NCI-H510A (cell line): ENCODE results near the gene KREMEN2.
"Not testable (repeated sequence)": the region's sequence is repeated elsewhere in the genome, so short reads cannot be mapped to it uniquely, and the experiment has no call there.

Experiments used
- DNase-seq: peaks from one replicate; lab custom pipeline; 2025; lab: John Stamatoyannopoulos, UW

Gene KREMEN2

GRCh38 chr16:2963723-2964474, at the start of gene KREMEN2:
Gene KREMEN2, plus strand, starts transcription at chr16:2964275. Its CDS starts 246 bp downstream, at chr16:2964521.
- peak; percentile 73 for DNase-seq

- no peak for DNase-seq
These were observed 48.7 kb upstream of the KREMEN2 start for GRCh38 chr16:2915196-2915929.

GRCh38 chr16:2919511-2920255, 44.4 kb upstream of the KREMEN2 start:
- DNase-seq, result no peak

GRCh38 chr16:2923481-2923880, 40.6 kb upstream of the KREMEN2 start:
- no peak for DNase-seq

GRCh38 chr16:2924901-2925755, 38.9 kb upstream of the KREMEN2 start:
- no peak for DNase-seq

- no peak for DNase-seq
These were observed 38.0 kb upstream of the KREMEN2 start for GRCh38 chr16:2925951-2926649.

GRCh38 chr16:2926650-2926999, 37.5 kb upstream of the KREMEN2 start:
- no peak for DNase-seq

GRCh38 chr16:2927010-2927646, 36.9 kb upstream of the KREMEN2 start:
- DNase-seq, result peak; percentile 30

- not testable (repeated sequence) for DNase-seq
These were observed 35.9 kb upstream of the KREMEN2 start for GRCh38 chr16:2928151-2928550.

GRCh38 chr16:2928796-2929195, 35.3 kb upstream of the KREMEN2 start:
- no peak for DNase-seq

GRCh38 chr16:2929693-2930092, 34.4 kb upstream of the KREMEN2 start:
- no peak for DNase-seq

GRCh38 chr16:2930236-2930635, 33.8 kb upstream of the KREMEN2 start:
- DNase-seq, result no peak

GRCh38 chr16:2931231-2931914, 32.7 kb upstream of the KREMEN2 start:
- DNase-seq, result not testable (repeated sequence)

- no peak for DNase-seq
These were observed 30.9 kb upstream of the KREMEN2 start for GRCh38 chr16:2933136-2933535.

GRCh38 chr16:2933701-2934100, 30.4 kb upstream of the KREMEN2 start:
- no peak for DNase-seq

- no peak for DNase-seq
These were observed 29.6 kb upstream of the KREMEN2 start for GRCh38 chr16:2934450-2934849.

GRCh38 chr16:2936436-2937011, 27.6 kb upstream of the KREMEN2 start:
- no peak for DNase-seq

- DNase-seq, result no peak
These were observed 26.9 kb upstream of the KREMEN2 start for GRCh38 chr16:2937170-2937569.

- DNase-seq, result no peak
These were observed 25.9 kb upstream of the KREMEN2 start for GRCh38 chr16:2938206-2938605.

- no peak for DNase-seq
These were observed 24.1 kb upstream of the KREMEN2 start for GRCh38 chr16:2939968-2940367.
